ENCODE results near the gene ORM2.

ORM2 gene

GRCh38 chr9:114316605-114317230 lies 13.0 kb upstream of the ORM2 start:
- Histone ChIP-seq H3K27ac (ENCODE audit: low read length) (no peak overlapping the region), H3K27me3 (ENCODE audit: low read depth, low read length) (peaks cover 5% of the 10 kb centered on the region; the same call in 1 of the 2 replicates), H3K36me3 (replicated peaks; ENCODE audit: low read depth, low read length) (no peaks in the 10 kb centered on the region), H4K20me1 (ENCODE audit: insufficient read depth, low read length) (no peaks in the 10 kb centered on the region), H3K4me2 (ENCODE audit: low read length) (no peak overlapping the region), H3K4me1 (ENCODE audit: low read length) (no peaks in the 10 kb centered on the region; the same call in 1 of the 2 replicates), H2AFZ (ENCODE audit: low read depth, low read length) (no peak overlapping the region), H3K9me3 (ENCODE audit: insufficient read depth, low read length) (no peaks in the 10 kb centered on the region), H3K79me2 (ENCODE audit: low read length) (no peaks in the 10 kb centered on the region), H3K9ac (ENCODE audit: low read length) (no peak overlapping the region), H3K4me3 (ENCODE audit: low read length) (no peak overlapping the region)
- no peak for TF ChIP-seq EZH2phosphoT487 (IDR thresholded peaks at IDR 0.05; ENCODE audit: low read depth)
- TF ChIP-seq CTCF (IDR thresholded peaks at IDR 0.05; ENCODE audit: low read depth, low read length) = no peak

GRCh38 chr9:114317665-114318357 lies 11.9 kb upstream of the ORM2 start:
- TF ChIP-seq EZH2phosphoT487 (IDR thresholded peaks at IDR 0.05; ENCODE audit: low read depth) (no peak), CTCF (IDR thresholded peaks at IDR 0.05; ENCODE audit: low read depth, low read length) (no peak)
- Histone ChIP-seq H3K9me3 (ENCODE audit: insufficient read depth, low read length) (no peaks in the 10 kb centered on the region), H3K36me3 (replicated peaks; ENCODE audit: low read depth, low read length) (no peaks in the 10 kb centered on the region), H3K4me1 (ENCODE audit: low read length) (no peaks in the 10 kb centered on the region; the same call in 1 of the 2 replicates), H3K27me3 (ENCODE audit: low read depth, low read length) (peaks cover 5% of the 10 kb centered on the region; the same call in 1 of the 2 replicates), H3K27ac (ENCODE audit: low read length) (no peak overlapping the region), H3K9ac (ENCODE audit: low read length) (no peak overlapping the region), H3K4me2 (ENCODE audit: low read length) (no peak overlapping the region), H4K20me1 (ENCODE audit: insufficient read depth, low read length) (no peaks in the 10 kb centered on the region), H3K79me2 (ENCODE audit: low read length) (no peaks in the 10 kb centered on the region), H3K4me3 (ENCODE audit: low read length) (no peak overlapping the region), H2AFZ (ENCODE audit: low read depth, low read length) (no peak overlapping the region)

- no peaks in the 10 kb centered on the region for H3K79me2 ChIP-seq (ENCODE audit: low read length)
- H2AFZ ChIP-seq (ENCODE audit: low read depth, low read length) = no peak overlapping the region
- H3K9ac ChIP-seq (ENCODE audit: low read length) = no peak overlapping the region
Measured at GRCh38 chr9:114318416-114318815, 11.3 kb upstream of the ORM2 start.

More at GRCh38 chr9:114318416-114318815, 11.3 kb upstream of the ORM2 start:
- Histone ChIP-seq H3K4me3 (ENCODE audit: low read length) (no peak overlapping the region), H3K27ac (ENCODE audit: low read length) (no peak overlapping the region), H3K4me2 (ENCODE audit: low read length) (no peak overlapping the region), H4K20me1 (ENCODE audit: insufficient read depth, low read length) (no peaks in the 10 kb centered on the region), H3K27me3 (ENCODE audit: low read depth, low read length) (peaks cover 5% of the 10 kb centered on the region; the same call in 1 of the 2 replicates), H3K4me1 (ENCODE audit: low read length) (no peaks in the 10 kb centered on the region; the same call in 1 of the 2 replicates), H3K36me3 (replicated peaks; ENCODE audit: low read depth, low read length) (no peaks in the 10 kb centered on the region), H3K9me3 (ENCODE audit: insufficient read depth, low read length) (no peaks in the 10 kb centered on the region)
- no peak for TF ChIP-seq CTCF (IDR thresholded peaks at IDR 0.05; ENCODE audit: low read depth, low read length)
- TF ChIP-seq EZH2phosphoT487 (IDR thresholded peaks at IDR 0.05; ENCODE audit: low read depth) = no peak

Measured in OCI-LY3 (cell line).